H1 (cell line): ENCODE results near the gene ASXL1. TPM values are rescaled to one million over a fixed set of nuclear protein-coding genes. Genes with fewer than 3 reads are reported as not detected.

Experiments used
- CTCF ChIA-PET: fragments of 300-600 bp; sonication (Branson Sonifier 250); formaldehyde crosslinking; loops from one replicate; lab custom pipeline; 2021; ENCODE audit not compliant: partially characterized antibody; lab: Charles Lee
- POLR2A ChIA-PET: fragments of 300-600 bp; sonication (Branson Sonifier 250); formaldehyde crosslinking; loops from one replicate; lab custom pipeline; 2021; ENCODE audit warnings: inconsistent platforms; ENCODE audit not compliant: partially characterized antibody; lab: Charles Lee
- DNase-seq, 2 experiments: peaks; one replicate each; pipeline versions ENCODE4 v3.0.0 to v3.0.0-alpha.2; 2010 to 2022; ENCODE audit warnings: low spot score in 2 of 2, low read depth in 1 of 2, mixed read lengths in 1 of 2
- FAIRE-seq: peaks from 2 replicates; lab custom pipeline; 2011; peaks lifted over from hg19 to GRCh38; lab: Jason Lieb, UNC
- H2AFZ ChIP-seq: 2 replicates; pipeline ENCODE4 v1.8.1; 2012; ENCODE audit warnings: low read length, inconsistent platforms
- H2AK5ac ChIP-seq: 2 replicates; pipeline ENCODE4 v1.6.1; 2013; ENCODE audit warnings: low read depth, low read length
- H2BK120ac ChIP-seq: replicated peaks from 2 replicates; pipeline ENCODE3; 2013; ENCODE audit warnings: low read depth, low read length, inconsistent platforms
- H2BK12ac ChIP-seq: 2 replicates; pipeline ENCODE4 v1.6.1; 2013; ENCODE audit warnings: low read depth, low read length
- H2BK15ac ChIP-seq: 2 replicates; pipeline ENCODE4 v1.6.1; 2013; ENCODE audit warnings: low read length
- H2BK20ac ChIP-seq: 2 replicates; pipeline ENCODE4 v1.6.1; 2013; ENCODE audit warnings: low read length
- H2BK5ac ChIP-seq: 2 replicates; pipeline ENCODE4 v1.6.1; 2013; ENCODE audit warnings: low read depth, low read length
- H3K14ac ChIP-seq: 2 replicates; pipeline ENCODE4 v1.6.1; 2013; ENCODE audit warnings: inconsistent platforms; ENCODE audit not compliant: insufficient read length
- H3K18ac ChIP-seq: 2 replicates; pipeline ENCODE4 v1.6.1; 2013; ENCODE audit warnings: low read length; ENCODE audit errors: extremely low read depth
- H3K23ac ChIP-seq: 2 replicates; pipeline ENCODE4 v1.6.1; 2013; ENCODE audit warnings: inconsistent platforms; ENCODE audit not compliant: insufficient read length
- H3K23me2 ChIP-seq: 2 replicates; pipeline ENCODE4 v1.6.1; 2013; ENCODE audit warnings: low read depth, low read length
- H3K27ac ChIP-seq: 2 replicates; pipeline ENCODE4 v1.6.1; 2011; ENCODE audit warnings: low read depth, low read length, inconsistent platforms
- H3K27me3 ChIP-seq, 4 experiments: replicated peaks in 1 of 4; 1 replicate in 1 of 4; 2 replicates in 3 of 4; pipeline versions ENCODE4 v1.6.1 to v1.8.1; 2011 to 2013; ENCODE audit warnings: low read length in 3 of 4, mild to moderate bottlenecking in 3 of 4, inconsistent platforms in 2 of 4, mixed read lengths in 2 of 4, moderate library complexity in 1 of 4; ENCODE audit not compliant: control insufficient read depth in 3 of 4, insufficient read depth in 3 of 4; ENCODE audit errors: extremely low read depth in 1 of 4
- H3K36me3 ChIP-seq, 4 experiments: 2 replicates each; pipeline versions ENCODE4 v1.6.1 to v1.8.1; 2011 to 2013; ENCODE audit warnings: mild to moderate bottlenecking in 4 of 4, low read length in 3 of 4, moderate library complexity in 2 of 4, control low read depth in 1 of 4, inconsistent platforms in 1 of 4; ENCODE audit not compliant: insufficient read depth in 4 of 4, control insufficient read depth in 2 of 4
- H3K4ac ChIP-seq: replicated peaks from 2 replicates; pipeline ENCODE3; 2013; ENCODE audit warnings: low read length, low read depth, mixed read lengths, inconsistent platforms; ENCODE audit not compliant: insufficient read length
- H3K4me1 ChIP-seq, 4 experiments: replicated peaks in 1 of 4; 1 replicate in 1 of 4; 2 replicates in 3 of 4; pipeline versions ENCODE4 v1.6.1 to v1.8.1; 2011 to 2013; ENCODE audit warnings: low read length in 3 of 4, inconsistent platforms in 2 of 4, mixed read lengths in 1 of 4; ENCODE audit not compliant: insufficient read depth in 4 of 4, control insufficient read depth in 3 of 4
- H3K4me2 ChIP-seq, 2 experiments: 2 replicates each; pipeline versions ENCODE4 v1.6.1 to v1.8.1; 2011 to 2013; ENCODE audit warnings: low read depth in 2 of 2, low read length in 2 of 2, control low read depth in 1 of 2, inconsistent platforms in 1 of 2, mild to moderate bottlenecking in 1 of 2; ENCODE audit not compliant: insufficient read depth in 1 of 2
- H3K4me3 ChIP-seq, 4 experiments: fragments of 200-600, 300-600 bp in 1 of 4; sonication (generic), shearing (Covaris generic), sonication (Bioruptor Twin) in 1 of 4; 2 replicates each; pipeline versions ENCODE4 v1.5.1 to v1.8.1; 2011 to 2016; ENCODE audit warnings: low read length in 4 of 4, low read depth in 3 of 4, control low read depth in 2 of 4, inconsistent platforms in 2 of 4, mild to moderate bottlenecking in 2 of 4, mixed read lengths in 1 of 4, moderate library complexity in 1 of 4; ENCODE audit not compliant: insufficient read depth in 2 of 4; ENCODE audit errors: extremely low read depth in 1 of 4
- H3K56ac ChIP-seq: replicated peaks from 2 replicates; pipeline ENCODE3; 2013; ENCODE audit warnings: low read depth, mild to moderate bottlenecking, mixed read lengths, low read length, inconsistent platforms; ENCODE audit not compliant: insufficient read length
- H3K79me1 ChIP-seq: 2 replicates; pipeline ENCODE4 v1.6.1; 2013; ENCODE audit warnings: low read depth, low read length, control low read depth
- H3K79me2 ChIP-seq, 2 experiments: 2 replicates each; pipeline versions ENCODE4 v1.6.1 to v1.8.1; 2012 to 2013; ENCODE audit warnings: low read length in 2 of 2, mild to moderate bottlenecking in 2 of 2, inconsistent platforms in 1 of 2; ENCODE audit not compliant: insufficient read depth in 2 of 2, control insufficient read depth in 1 of 2
- H3K9ac ChIP-seq, 4 experiments: replicated peaks in 1 of 4; 1 replicate in 1 of 4; 2 replicates in 3 of 4; pipeline versions ENCODE4 v1.6.1 to v1.8.1; 2011 to 2013; ENCODE audit warnings: low read depth in 3 of 4, low read length in 3 of 4, control low read depth in 2 of 4, mild to moderate bottlenecking in 2 of 4, moderate library complexity in 2 of 4, inconsistent platforms in 1 of 4; ENCODE audit errors: extremely low read depth in 1 of 4
- H3K9me3 ChIP-seq, 2 experiments: 2 replicates each; pipeline versions ENCODE4 v1.6.1 to v1.8.1; 2012 to 2013; ENCODE audit warnings: mild to moderate bottlenecking in 2 of 2, moderate library complexity in 2 of 2, control low read depth in 1 of 2, inconsistent platforms in 1 of 2, low read depth in 1 of 2, low read length in 1 of 2, mixed read lengths in 1 of 2; ENCODE audit not compliant: insufficient read depth in 2 of 2
- H4K20me1 ChIP-seq, 2 experiments: replicated peaks in 1 of 2; 2 replicates each; pipeline versions ENCODE3 to v1.8.1; 2011 to 2013; ENCODE audit warnings: inconsistent platforms in 2 of 2, low read length in 2 of 2, mild to moderate bottlenecking in 1 of 2; ENCODE audit not compliant: insufficient read depth in 2 of 2, control insufficient read depth in 1 of 2
- H4K5ac ChIP-seq: 2 replicates; pipeline ENCODE4 v1.6.1; 2013; ENCODE audit warnings: low read length, low read depth, mixed read lengths, inconsistent platforms; ENCODE audit not compliant: insufficient read length
- H4K8ac ChIP-seq: 2 replicates; pipeline ENCODE4 v1.8.0; 2013; ENCODE audit warnings: mild to moderate bottlenecking, moderate library complexity, low read length, inconsistent platforms; ENCODE audit not compliant: insufficient read depth; ENCODE audit errors: extremely low read depth
- H4K91ac ChIP-seq: replicated peaks from 2 replicates; pipeline ENCODE3; 2013; ENCODE audit warnings: low read length, mixed read lengths, inconsistent platforms; ENCODE audit not compliant: insufficient read length
- ASH2L ChIP-seq: fragments of 200-600, 300-600 bp; sonication (generic); IDR thresholded peaks from one replicate; pipeline ENCODE4 v1.7.1; 2017; ENCODE audit warnings: low read length
- CBX8 ChIP-seq: fragments of 300-800, 300-1000 bp; sonication (generic); IDR thresholded peaks from 2 replicates; pipeline ENCODE4 v1.7.1; 2016; ENCODE audit warnings: low read depth, low read length, borderline replicate concordance
- E2F6 ChIP-seq: IDR thresholded peaks from 2 replicates; pipeline ENCODE4 v1.6.1; 2012; ENCODE audit warnings: inconsistent platforms
- HDAC6 ChIP-seq: IDR thresholded peaks from one replicate; pipeline ENCODE4 v1.7.1; 2012; ENCODE audit warnings: low read depth, mild to moderate bottlenecking, inconsistent platforms, low read length, moderate library complexity
- POLR2A ChIP-seq, 2 experiments: IDR thresholded peaks; 1 replicate in 1 of 2; 2 replicates in 1 of 2; pipeline ENCODE4 v1.6.1; 2011; ENCODE audit warnings: low read depth in 2 of 2, low read length in 2 of 2, mild to moderate bottlenecking in 2 of 2; ENCODE audit errors: control extremely low read depth in 1 of 2
- POLR2AphosphoS5 ChIP-seq: IDR thresholded peaks from 2 replicates; pipeline ENCODE4 v1.6.1; 2011; ENCODE audit warnings: low read depth, low read length
- SP2 ChIP-seq: IDR thresholded peaks from 2 replicates; pipeline ENCODE4 v1.6.1; 2012; ENCODE audit warnings: mild to moderate bottlenecking, low read length, inconsistent platforms
- WGBS, 2 experiments: shearing (Covaris generic) in 1 of 2; methylation state at CpG; one replicate each; pipeline versions ENCODE4 v1.1.6 to v1.1.7; 2013 to 2015; ENCODE audit warnings: low lambda C conversion rate in 2 of 2, mixed read lengths in 2 of 2, inconsistent platforms in 1 of 2, low coverage in 1 of 2, missing lambda C conversion rate in 1 of 2; ENCODE audit not compliant: insufficient replicate concordance in 2 of 2, insufficient coverage in 1 of 2, insufficient read length in 1 of 2; ENCODE audit errors: extremely low coverage in 1 of 2, missing lambda C conversion rate in 1 of 2; 5-methylcytosine and 5-hydroxymethylcytosine counted together
- polyA plus RNA-seq, 7 experiments: library from polyadenylated mRNA; depleted of rRNA in 3 of 7; stranded (reverse) in 5 of 7; unstranded in 2 of 7; fragments of >200 nt in 5 of 7; fragments of 200-250 nt in 2 of 7; gene quantifications; 1 replicate in 5 of 7; 2 replicates in 1 of 7; 4 replicates in 1 of 7; pipeline versions ENCODE4 v1.2.1 to v1.2.3, GENCODE V29; 2011 to 2013; ENCODE audit warnings: missing spikeins in 2 of 7, mixed read lengths in 2 of 7
- total RNA-seq: library from RNA; stranded (reverse); fragmentation: NEBNext Ultra II Directional; extraction: Animal tissue kit (Norgen Biotek cat#: 25700); gene quantifications from 2 replicates; pipeline ENCODE4 v1.2.1, GENCODE V29; 2021
- TF ChIP-seq, protein P1 (sequence below), 3 experiments: IDR thresholded peaks; 1 replicate in 2 of 3; 2 replicates in 1 of 3; pipeline versions ENCODE4 v1.5.1 to v1.6.1; 2011; ENCODE audit warnings: low read length in 3 of 3, mild to moderate bottlenecking in 3 of 3, inconsistent platforms in 2 of 3, low read depth in 1 of 3, moderate library complexity in 1 of 3; ENCODE audit not compliant: insufficient read depth in 1 of 3; ENCODE audit errors: control extremely low read depth in 1 of 3

Gene ASXL1
- total and polyA plus RNA-seq, 2 of the 8 experiments (the other 6 are each of a cell fraction or from before 2014, with no cell fraction given) = 10.6 to 26.5 TPM

DNA sequence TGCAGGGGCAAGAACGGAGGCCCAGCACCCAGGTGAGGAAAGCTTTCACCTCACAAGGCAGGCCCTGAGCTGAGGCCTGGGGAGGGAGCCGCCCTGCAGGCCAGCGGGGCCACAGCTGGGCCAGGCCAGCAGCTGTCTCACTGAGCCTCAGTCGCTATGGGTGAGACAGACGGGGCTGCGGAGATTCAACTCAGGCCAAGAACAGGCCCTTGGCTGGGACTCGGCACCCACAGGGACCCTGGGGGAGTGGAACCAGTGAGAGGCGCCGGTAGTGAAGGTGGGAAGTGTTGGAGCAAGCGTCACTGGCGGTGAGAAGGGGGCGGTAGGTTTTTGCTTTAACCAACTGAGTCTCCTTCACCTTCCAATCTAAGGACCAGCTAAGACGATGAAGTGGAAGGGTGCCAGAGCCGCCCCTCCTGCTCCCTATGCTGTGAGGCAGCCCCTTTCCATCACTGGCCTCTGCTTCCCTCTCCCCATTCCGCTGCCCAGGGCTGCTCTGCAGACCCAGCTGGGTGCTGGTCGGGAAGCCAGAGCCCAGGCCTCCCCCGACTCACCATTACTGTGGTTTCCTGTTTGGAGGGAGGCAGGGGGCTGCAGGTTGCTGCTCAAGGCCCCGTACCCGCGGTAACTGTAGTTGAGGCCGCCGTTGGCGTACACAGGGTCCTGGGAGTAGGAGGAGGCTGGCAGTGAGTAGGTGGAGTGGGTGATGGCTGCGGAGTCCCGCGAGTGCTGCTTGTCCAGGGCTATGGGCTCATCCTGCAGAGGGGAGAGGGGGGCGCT is 93.7 kb downstream of the ASXL1 start:
- Histone ChIP-seq H4K91ac (no peak overlapping the region), H3K18ac (no peak overlapping the region), H3K56ac (no peak overlapping the region), H3K4me1 (peaks cover 0 to 7% (median 5%) of the 10 kb centered on the region in 4 experiments; a peak in 5 of 7 replicates), H3K4me2 (no peak overlapping the region), H3K14ac (no peak overlapping the region), H3K9me3 (no peaks in the 10 kb centered on the region), H3K4ac (no peak overlapping the region), H4K20me1 (peaks cover 5 to 12% of the 10 kb centered on the region in 2 experiments), H3K79me2 (no peaks in the 10 kb centered on the region), H2BK120ac (no peak overlapping the region), H2BK15ac (no peak overlapping the region), H2AK5ac (no peak overlapping the region), H4K8ac (no peak overlapping the region), H3K23me2 (peaks cover 2% of the 10 kb centered on the region; the same call in 1 of the 2 replicates), H4K5ac (no peak overlapping the region), H2BK5ac (no peak overlapping the region), H2BK12ac (no peak overlapping the region), H3K27me3 (no peaks in the 10 kb centered on the region), H2BK20ac (no peak overlapping the region), H2AFZ (no peak overlapping the region), H3K79me1 (no peaks in the 10 kb centered on the region; the same call in 1 of the 2 replicates), H3K36me3 (peaks cover 13 to 35% (median 30%) of the 10 kb centered on the region in 4 experiments; a peak in 7 of 8 replicates), H3K4me3 (no peak overlapping the region), H3K23ac (no peak overlapping the region), H3K9ac (no peak overlapping the region), H3K27ac (no peak overlapping the region)
- ChIA-PET POLR2A (interaction anchor here (0.6 kb wide), 1 partner anchor 112 kb away, joined by 3 read pairs; no protein-coding TSS in a partner anchor), CTCF (interaction anchor here (1.2 kb wide), 1 partner anchor 15 kb away, joined by 3 read pairs; no protein-coding TSS in a partner anchor)
- no peak for FAIRE-seq
- WGBS, 2 experiments = 90% methylated on average over 26 of the region's 27 CpGs; no CpG with 5 or more reads in 1 of the 2 experiments
- TF ChIP-seq E2F6 (no peak), SP2 (no peak), HDAC6 (no peak), ASH2L (no peak), CBX8 (no peak), POLR2AphosphoS5 (no peak), POLR2A (IDR thresholded peaks at IDR 0.05; ENCODE audit: control extremely low read depth in 1 of 2, low read depth in 2 of 2, low read length in 2 of 2) (no peak)
- TF ChIP-seq, protein P1, sequence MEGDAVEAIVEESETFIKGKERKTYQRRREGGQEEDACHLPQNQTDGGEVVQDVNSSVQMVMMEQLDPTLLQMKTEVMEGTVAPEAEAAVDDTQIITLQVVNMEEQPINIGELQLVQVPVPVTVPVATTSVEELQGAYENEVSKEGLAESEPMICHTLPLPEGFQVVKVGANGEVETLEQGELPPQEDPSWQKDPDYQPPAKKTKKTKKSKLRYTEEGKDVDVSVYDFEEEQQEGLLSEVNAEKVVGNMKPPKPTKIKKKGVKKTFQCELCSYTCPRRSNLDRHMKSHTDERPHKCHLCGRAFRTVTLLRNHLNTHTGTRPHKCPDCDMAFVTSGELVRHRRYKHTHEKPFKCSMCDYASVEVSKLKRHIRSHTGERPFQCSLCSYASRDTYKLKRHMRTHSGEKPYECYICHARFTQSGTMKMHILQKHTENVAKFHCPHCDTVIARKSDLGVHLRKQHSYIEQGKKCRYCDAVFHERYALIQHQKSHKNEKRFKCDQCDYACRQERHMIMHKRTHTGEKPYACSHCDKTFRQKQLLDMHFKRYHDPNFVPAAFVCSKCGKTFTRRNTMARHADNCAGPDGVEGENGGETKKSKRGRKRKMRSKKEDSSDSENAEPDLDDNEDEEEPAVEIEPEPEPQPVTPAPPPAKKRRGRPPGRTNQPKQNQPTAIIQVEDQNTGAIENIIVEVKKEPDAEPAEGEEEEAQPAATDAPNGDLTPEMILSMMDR (IDR thresholded peaks at IDR 0.05; ENCODE audit: control extremely low read depth in 1 of 3, insufficient read depth in 1 of 3, low read depth in 1 of 3, low read length in 3 of 3) = peak in 1 of 3 experiments; percentile 28; a peak in 1 of 4 replicates
- no peak for DNase-seq
